ENCODE data around the gene TMEM95.
"Not testable (repeated sequence)": the region's sequence is repeated elsewhere in the genome, so short reads cannot be mapped to it uniquely, and the experiment has no call there.

The TMEM95 gene

DNA sequence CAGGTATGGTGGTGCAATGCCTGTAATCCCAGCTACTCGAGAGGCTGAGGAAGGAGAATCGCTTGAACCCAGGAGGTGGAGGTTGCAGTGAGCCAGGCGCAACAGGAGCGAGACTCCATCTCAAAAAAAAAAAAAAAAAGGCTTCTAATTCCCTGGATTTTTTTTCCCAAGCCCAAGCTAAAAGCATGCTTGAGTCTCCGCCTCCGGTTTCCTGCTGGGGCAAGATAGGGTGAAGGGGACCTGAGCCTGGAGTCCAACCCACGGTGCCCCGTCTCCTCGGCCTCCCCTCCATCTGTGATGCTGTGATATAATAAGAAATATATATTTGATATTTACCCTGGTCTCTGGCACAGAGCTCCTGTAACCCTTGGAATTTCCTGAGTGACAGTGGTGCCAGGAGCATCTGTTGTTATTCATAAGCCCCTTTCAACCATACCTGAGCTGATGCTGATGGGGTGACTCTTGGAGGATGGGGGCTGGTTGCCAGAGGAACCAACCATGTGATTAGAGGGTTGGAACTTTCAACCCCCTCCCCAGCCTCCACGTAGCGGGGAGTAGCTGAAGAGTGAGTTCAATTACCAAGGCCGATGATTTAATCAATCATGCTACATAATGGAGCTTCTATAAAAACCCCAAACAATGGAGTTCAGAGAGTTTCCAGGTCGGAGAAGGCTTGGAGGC is 13.1 kb downstream of the TMEM95 start:
- CTCF ChIA-PET: interaction anchor here (0.9 to 1.5 kb wide), 6 partner anchors 12 to 306 kb away, joined by 3 to 11 read pairs (median 4); partner anchors contain the start of gene TMEM256
- no peak overlapping the region for H3K4me3 ChIP-seq (ENCODE audit: low read depth, low read length)

GRCh38 chr17:7368599-7368994 is 13.6 kb downstream of the TMEM95 start:
- CTCF ChIA-PET: interaction anchor here (0.9 to 1.5 kb wide), 5 partner anchors 13 to 305 kb away, joined by 3 to 11 read pairs (median 4); no protein-coding TSS in a partner anchor
- TF ChIP-seq ZNF366 (tag by site-specific recombination; conservative IDR thresholded peaks at IDR 0.05): 0 out of 2 replicates have a peak, but pooled peaks have one; percentile 17
- H3K4me3 ChIP-seq (ENCODE audit: low read depth, low read length); H3K36me3 ChIP-seq (ENCODE audit: control insufficient read depth in 2 of 2, insufficient read depth in 1 of 2, low read length in 2 of 2); POLR2A ChIA-PET; H3K9me3 ChIP-seq (ENCODE audit: control insufficient read depth, insufficient read depth, low read depth, low read length); H3K4me1 ChIP-seq (ENCODE audit: control insufficient read depth, insufficient read depth, low read length); H3K27ac ChIP-seq (ENCODE audit: extremely low read depth, low read depth, low read length): not testable (repeated sequence)

More for the DNA sequence above, 13.1 kb downstream of the TMEM95 start:
- Histone ChIP-seq H3K27ac (ENCODE audit: extremely low read depth, low read depth, low read length) (no peak overlapping the region), H3K4me1 (ENCODE audit: control insufficient read depth, insufficient read depth, low read length) (no peaks in the 10 kb centered on the region), H3K36me3 (ENCODE audit: control insufficient read depth in 2 of 2, insufficient read depth in 1 of 2, low read length in 2 of 2) (no peaks in the 10 kb centered on the region), H3K9me3 (ENCODE audit: control insufficient read depth, insufficient read depth, low read depth, low read length) (no peaks in the 10 kb centered on the region)
- TF ChIP-seq ZSCAN23 (tag by site-specific recombination; IDR thresholded peaks at IDR 0.05) (no peak), ZNF146 (tag by site-specific recombination; IDR thresholded peaks at IDR 0.05) (no peak), ZBTB20 (tag by site-specific recombination; IDR thresholded peaks at IDR 0.05) (no peak), ZNF48 (tag by site-specific recombination; IDR thresholded peaks at IDR 0.05) (no peak), ZNF654 (tag by site-specific recombination; IDR thresholded peaks at IDR 0.05; ENCODE audit: low read depth) (no peak), ZNF692 (tag by site-specific recombination; IDR thresholded peaks at IDR 0.05) (no peak), SETDB1 (IDR thresholded peaks at IDR 0.05; ENCODE audit: insufficient read length, low read length) (no peak), ZNF473 (tag by site-specific recombination; IDR thresholded peaks at IDR 0.05) (no peak), ZNF433 (tag by site-specific recombination; IDR thresholded peaks at IDR 0.05; ENCODE audit: low read depth) (no peak), HOXC10 (CRISPR knock-in tag; IDR thresholded peaks at IDR 0.05) (no peak)
- TF ChIP-seq, protein P1, sequence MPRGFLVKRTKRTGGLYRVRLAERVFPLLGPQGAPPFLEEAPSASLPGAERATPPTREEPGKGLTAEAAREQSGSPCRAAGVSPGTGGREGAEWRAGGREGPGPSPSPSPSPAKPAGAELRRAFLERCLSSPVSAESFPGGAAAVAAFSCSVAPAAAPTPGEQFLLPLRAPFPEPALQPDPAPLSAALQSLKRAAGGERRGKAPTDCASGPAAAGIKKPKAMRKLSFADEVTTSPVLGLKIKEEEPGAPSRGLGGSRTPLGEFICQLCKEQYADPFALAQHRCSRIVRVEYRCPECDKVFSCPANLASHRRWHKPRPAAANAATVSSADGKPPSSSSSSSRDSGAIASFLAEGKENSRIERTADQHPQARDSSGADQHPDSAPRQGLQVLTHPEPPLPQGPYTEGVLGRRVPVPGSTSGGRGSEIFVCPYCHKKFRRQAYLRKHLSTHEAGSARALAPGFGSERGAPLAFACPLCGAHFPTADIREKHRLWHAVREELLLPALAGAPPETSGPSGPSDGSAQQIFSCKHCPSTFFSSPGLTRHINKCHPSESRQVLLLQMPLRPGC (tag by site-specific recombination; IDR thresholded peaks at IDR 0.05): no peak
- TF ChIP-seq, protein P2, sequence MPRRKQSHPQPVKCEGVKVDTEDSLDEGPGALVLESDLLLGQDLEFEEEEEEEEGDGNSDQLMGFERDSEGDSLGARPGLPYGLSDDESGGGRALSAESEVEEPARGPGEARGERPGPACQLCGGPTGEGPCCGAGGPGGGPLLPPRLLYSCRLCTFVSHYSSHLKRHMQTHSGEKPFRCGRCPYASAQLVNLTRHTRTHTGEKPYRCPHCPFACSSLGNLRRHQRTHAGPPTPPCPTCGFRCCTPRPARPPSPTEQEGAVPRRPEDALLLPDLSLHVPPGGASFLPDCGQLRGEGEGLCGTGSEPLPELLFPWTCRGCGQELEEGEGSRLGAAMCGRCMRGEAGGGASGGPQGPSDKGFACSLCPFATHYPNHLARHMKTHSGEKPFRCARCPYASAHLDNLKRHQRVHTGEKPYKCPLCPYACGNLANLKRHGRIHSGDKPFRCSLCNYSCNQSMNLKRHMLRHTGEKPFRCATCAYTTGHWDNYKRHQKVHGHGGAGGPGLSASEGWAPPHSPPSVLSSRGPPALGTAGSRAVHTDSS (tag by site-specific recombination; IDR thresholded peaks at IDR 0.05): no peak
- TF ChIP-seq, protein P3, sequence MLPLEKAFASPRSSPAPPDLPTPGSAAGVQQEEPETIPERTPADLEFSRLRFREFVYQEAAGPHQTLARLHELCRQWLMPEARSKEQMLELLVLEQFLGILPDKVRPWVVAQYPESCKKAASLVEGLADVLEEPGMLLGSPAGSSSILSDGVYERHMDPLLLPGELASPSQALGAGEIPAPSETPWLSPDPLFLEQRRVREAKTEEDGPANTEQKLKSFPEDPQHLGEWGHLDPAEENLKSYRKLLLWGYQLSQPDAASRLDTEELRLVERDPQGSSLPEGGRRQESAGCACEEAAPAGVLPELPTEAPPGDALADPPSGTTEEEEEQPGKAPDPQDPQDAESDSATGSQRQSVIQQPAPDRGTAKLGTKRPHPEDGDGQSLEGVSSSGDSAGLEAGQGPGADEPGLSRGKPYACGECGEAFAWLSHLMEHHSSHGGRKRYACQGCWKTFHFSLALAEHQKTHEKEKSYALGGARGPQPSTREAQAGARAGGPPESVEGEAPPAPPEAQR (tag by site-specific recombination; IDR thresholded peaks at IDR 0.05): no peak
- POLR2A ChIA-PET: no interaction called here

DNA sequence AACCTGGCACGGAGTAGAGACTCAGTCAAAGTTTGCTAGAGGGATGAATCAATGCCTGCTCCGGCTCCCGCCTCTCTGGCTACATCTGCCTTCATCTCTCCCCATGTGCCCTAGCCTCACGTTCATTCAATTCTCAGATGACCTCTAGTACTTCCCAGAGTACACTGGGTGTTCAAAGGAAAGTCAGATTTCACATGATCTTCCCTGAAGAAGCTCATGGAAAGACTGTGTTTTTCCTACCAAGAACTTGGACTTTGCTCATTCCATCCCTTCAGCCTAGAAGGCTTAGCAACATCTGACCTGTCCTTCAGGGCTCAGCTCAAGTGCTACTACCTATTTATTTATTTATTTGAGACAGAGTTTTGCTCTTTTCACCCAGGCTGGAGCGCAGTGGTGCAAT is 14.9 kb downstream of the TMEM95 start:
- ChIA-PET CTCF (interaction anchor here (0.8 to 1.9 kb wide), 5 partner anchors 13 to 191 kb away, joined by 3 to 13 read pairs (median 4); no protein-coding TSS in a partner anchor), POLR2A (interaction anchor here (1.7 kb wide), 1 partner anchor 34 kb away, joined by 4 read pairs; the partner anchor contains the start of gene TMEM256)
- no peak overlapping the region for H3K27ac ChIP-seq (ENCODE audit: extremely low read depth, low read depth, low read length)
- no peaks in the 10 kb centered on the region for H3K4me1 ChIP-seq (ENCODE audit: control insufficient read depth, insufficient read depth, low read length)
- H3K9me3 ChIP-seq (ENCODE audit: control insufficient read depth, insufficient read depth, low read depth, low read length): no peaks in the 10 kb centered on the region
- TF ChIP-seq ZNF677 (tag by site-specific recombination; IDR thresholded peaks at IDR 0.05) (no peak), ZNF155 (tag by site-specific recombination; IDR thresholded peaks at IDR 0.05) (no peak), ZNF776 (tag by site-specific recombination; IDR thresholded peaks at IDR 0.05; ENCODE audit: borderline replicate concordance) (no peak), ZXDB (tag by site-specific recombination; IDR thresholded peaks at IDR 0.05) (no peak), ZNF654 (tag by site-specific recombination; IDR thresholded peaks at IDR 0.05; ENCODE audit: low read depth) (no peak), RBAK (tag by site-specific recombination; IDR thresholded peaks at IDR 0.05) (no peak)
- H3K4me3 ChIP-seq (ENCODE audit: low read depth, low read length): no peak overlapping the region
- H3K36me3 ChIP-seq (ENCODE audit: control insufficient read depth in 2 of 2, insufficient read depth in 1 of 2, low read length in 2 of 2): no peaks in the 10 kb centered on the region
